ENCODE results near the gene CRIP1.

- TF ChIP-seq, protein P1, sequence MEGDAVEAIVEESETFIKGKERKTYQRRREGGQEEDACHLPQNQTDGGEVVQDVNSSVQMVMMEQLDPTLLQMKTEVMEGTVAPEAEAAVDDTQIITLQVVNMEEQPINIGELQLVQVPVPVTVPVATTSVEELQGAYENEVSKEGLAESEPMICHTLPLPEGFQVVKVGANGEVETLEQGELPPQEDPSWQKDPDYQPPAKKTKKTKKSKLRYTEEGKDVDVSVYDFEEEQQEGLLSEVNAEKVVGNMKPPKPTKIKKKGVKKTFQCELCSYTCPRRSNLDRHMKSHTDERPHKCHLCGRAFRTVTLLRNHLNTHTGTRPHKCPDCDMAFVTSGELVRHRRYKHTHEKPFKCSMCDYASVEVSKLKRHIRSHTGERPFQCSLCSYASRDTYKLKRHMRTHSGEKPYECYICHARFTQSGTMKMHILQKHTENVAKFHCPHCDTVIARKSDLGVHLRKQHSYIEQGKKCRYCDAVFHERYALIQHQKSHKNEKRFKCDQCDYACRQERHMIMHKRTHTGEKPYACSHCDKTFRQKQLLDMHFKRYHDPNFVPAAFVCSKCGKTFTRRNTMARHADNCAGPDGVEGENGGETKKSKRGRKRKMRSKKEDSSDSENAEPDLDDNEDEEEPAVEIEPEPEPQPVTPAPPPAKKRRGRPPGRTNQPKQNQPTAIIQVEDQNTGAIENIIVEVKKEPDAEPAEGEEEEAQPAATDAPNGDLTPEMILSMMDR (IDR thresholded peaks at IDR 0.05; ENCODE audit: insufficient read depth, low read length, poor library complexity, severe bottlenecking) = no peak
- no peak for TF ChIP-seq EZH2phosphoT487 (conservative IDR thresholded peaks at IDR 0.05; ENCODE audit: low read length)
Observed at GRCh38 chr14:105444859-105445258, 41.8 kb upstream of the CRIP1 start.

Data from SU-DHL-6 (cell line).